Stimulated activated CD8-positive, alpha-beta memory T cell treated with anti-CD3 and anti-CD28 coated beads, Interleukin-12 subunit alpha, Interleukin-12 subunit beta, amount 100 ng/mL, for 1 hour (primary cell): ENCODE measurements around the gene PFDN6.

ENCODE experiments used
- DNase-seq: peaks from one replicate; pipeline ENCODE4 v3.0.0-alpha.2; 2020; ENCODE audit warnings: low read depth

Gene PFDN6

GRCh38 chr6:33295621-33296369, 6.4 kb downstream of the PFDN6 start:
- no peak for DNase-seq

GRCh38 chr6:33296797-33297405, 7.5 kb downstream of the PFDN6 start:
- DNase-seq = no peak

- no peak for DNase-seq
Observed at GRCh38 chr6:33297406-33297955, 8.1 kb downstream of the PFDN6 start.

GRCh38 chr6:33297956-33298772, 8.8 kb downstream of the PFDN6 start:
- peak; percentile 30 for DNase-seq

GRCh38 chr6:33298773-33299236, 9.4 kb downstream of the PFDN6 start, which contains the start of gene RGL2:
Gene RGL2 (minus strand): TSS chr6:33298942. CDS start chr6:33298610, 332 bp downstream.
- DNase-seq = no peak

GRCh38 chr6:33299237-33299944, 10.0 kb downstream of the PFDN6 start:
- peak; percentile 90 for DNase-seq

- DNase-seq = no peak
Observed at GRCh38 chr6:33301877-33302276, 12.5 kb downstream of the PFDN6 start.

- no peak for DNase-seq
Observed at GRCh38 chr6:33304216-33304615, 14.8 kb downstream of the PFDN6 start.

GRCh38 chr6:33305052-33305451, 15.7 kb downstream of the PFDN6 start:
- DNase-seq = no peak

- DNase-seq = no peak
Observed at GRCh38 chr6:33306356-33306755, 17.0 kb downstream of the PFDN6 start.

- peak; percentile 72 for DNase-seq
Observed at GRCh38 chr6:33312361-33313104, 23.1 kb downstream of the PFDN6 start.

GRCh38 chr6:33313105-33313708, 23.8 kb downstream of the PFDN6 start:
- DNase-seq = no peak

GRCh38 chr6:33313709-33314514, 24.5 kb downstream of the PFDN6 start, which contains the start of gene TAPBP:
Gene TAPBP (minus strand): TSS chr6:33314078. CDS start chr6:33314041, 37 bp downstream.
- peak; percentile 78 for DNase-seq

GRCh38 chr6:33314515-33314942, 25.1 kb downstream of the PFDN6 start:
- peak; percentile 55 for DNase-seq

GRCh38 chr6:33314943-33315792, 25.8 kb downstream of the PFDN6 start:
- no peak for DNase-seq

GRCh38 chr6:33315793-33316602, 26.6 kb downstream of the PFDN6 start:
- DNase-seq = no peak

- no peak for DNase-seq
Observed at GRCh38 chr6:33316603-33317418, 27.4 kb downstream of the PFDN6 start.
